ENCODE results near the gene ZNF45. TPM values are rescaled to one million over a fixed set of nuclear protein-coding genes. Genes with fewer than 3 reads are reported as not detected.
"Not testable (repeated sequence)": the region's sequence is repeated elsewhere in the genome, so short reads cannot be mapped to it uniquely, and the experiment has no call there.

ZNF45 gene
- polyA plus RNA-seq, 1 donor: 17.7 TPM

DNA sequence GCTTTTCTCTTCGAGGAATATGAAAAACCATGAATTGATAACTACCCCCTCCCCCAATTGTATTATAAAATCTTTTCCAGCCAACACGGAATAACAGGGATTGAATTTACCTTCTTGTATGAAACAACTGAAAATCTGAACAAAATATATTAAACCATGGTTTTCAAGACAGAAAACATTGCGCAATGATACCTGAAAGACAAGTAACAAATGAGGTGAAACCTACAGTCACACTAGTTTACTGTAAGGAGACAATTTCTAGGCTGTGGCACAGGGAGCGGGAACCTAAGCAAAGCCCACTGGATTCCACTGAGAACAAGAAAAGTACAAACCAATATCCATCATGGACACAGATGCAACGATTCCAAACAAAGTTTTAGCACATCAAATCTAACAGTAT lies 54.6 kb downstream of the ZNF45 start:
- Histone ChIP-seq H3K9me3 (ENCODE audit: control insufficient read depth, low read depth, low read length) (peaks cover 44% of the 10 kb centered on the region), H3K27ac (ENCODE audit: low read length) (no peak overlapping the region), H3K27me3 (ENCODE audit: control insufficient read depth, insufficient read depth, low read length) (no peaks in the 10 kb centered on the region), H3K4me3 (ENCODE audit: low read length) (no peak overlapping the region), H3K4me1 (ENCODE audit: control insufficient read depth, insufficient read depth, low read length) (no peaks in the 10 kb centered on the region), H3K36me3 (ENCODE audit: control insufficient read depth, insufficient read depth, low read length) (peaks cover 3% of the 10 kb centered on the region)
- WGBS (ENCODE audit: insufficient coverage, low lambda C conversion rate): no CpG with 5 or more reads among the region's 5 CpGs
- no peak for DNase-seq

DNA sequence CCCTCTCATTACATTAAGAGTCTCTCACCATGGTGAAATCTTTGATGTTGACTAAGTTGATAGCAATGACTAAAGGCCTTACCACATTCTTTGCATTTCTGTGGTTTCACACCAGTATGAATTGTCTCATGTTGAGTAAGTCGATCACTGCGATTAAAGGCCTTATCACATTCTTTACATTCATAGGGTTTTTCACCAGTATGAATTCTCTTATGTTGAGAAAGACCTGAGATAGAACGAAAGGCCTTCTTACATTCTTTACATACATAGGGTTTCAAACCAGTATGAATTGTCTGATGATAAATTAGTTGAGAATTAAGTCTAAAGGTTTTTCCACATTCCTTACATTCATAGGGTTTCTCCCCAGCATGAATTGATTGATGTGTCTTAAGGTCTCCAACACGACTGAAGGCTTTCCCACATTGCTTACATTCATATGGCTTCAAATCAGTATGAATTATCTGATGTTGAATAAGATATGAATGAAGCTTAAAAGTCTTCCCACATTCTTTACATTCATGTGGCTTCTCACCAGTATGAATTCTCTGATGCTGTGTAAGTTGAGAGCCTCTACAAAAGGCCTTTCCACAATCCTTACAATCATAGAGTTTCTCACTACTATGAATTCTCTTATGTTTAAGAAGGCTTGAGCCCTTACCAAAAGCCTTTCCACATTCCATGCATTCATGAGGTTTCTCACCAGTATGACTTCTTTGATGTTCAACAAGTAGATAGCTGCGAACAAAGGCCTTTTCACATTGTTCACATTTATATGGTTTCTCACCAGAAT lies 62.3 kb downstream of the ZNF45 start:
- 100% methylated on average over 1 of the region's 5 CpGs for WGBS (ENCODE audit: insufficient coverage, low lambda C conversion rate)
- Histone ChIP-seq H3K4me1 (ENCODE audit: control insufficient read depth, insufficient read depth, low read length) (no peaks in the 10 kb centered on the region), H3K36me3 (ENCODE audit: control insufficient read depth, insufficient read depth, low read length) (no peaks in the 10 kb centered on the region), H3K27ac (ENCODE audit: low read length) (no peak overlapping the region), H3K27me3 (ENCODE audit: control insufficient read depth, insufficient read depth, low read length) (no peaks in the 10 kb centered on the region), H3K4me3 (ENCODE audit: low read length) (no peak overlapping the region), H3K9me3 (ENCODE audit: control insufficient read depth, low read depth, low read length) (peaks cover 30% of the 10 kb centered on the region)
- no peak for DNase-seq

GRCh38 chr19:43866923-43867322 lies 68.2 kb downstream of the ZNF45 start:
- H3K9me3 ChIP-seq (ENCODE audit: control insufficient read depth, low read depth, low read length): peaks cover 20% of the 10 kb centered on the region
- H3K4me3 ChIP-seq (ENCODE audit: low read length): not testable (repeated sequence)

More at GRCh38 chr19:43866923-43867322, 68.2 kb downstream of the ZNF45 start:
- not testable (repeated sequence) for H3K36me3 ChIP-seq (ENCODE audit: control insufficient read depth, insufficient read depth, low read length); H3K27ac ChIP-seq (ENCODE audit: low read length); DNase-seq; H3K4me1 ChIP-seq (ENCODE audit: control insufficient read depth, insufficient read depth, low read length); H3K27me3 ChIP-seq (ENCODE audit: control insufficient read depth, insufficient read depth, low read length)
- WGBS (ENCODE audit: insufficient coverage, low lambda C conversion rate): no CpG with 5 or more reads among the region's 28 CpGs

Other genes with a start within 250 kb of the ZNF45 start
- gene IRGC, start 219.2 kb downstream of the ZNF45 start, polyA plus RNA-seq: 0.03 TPM
- 36.2 TPM for gene SMG9, start 180.3 kb downstream of the ZNF45 start, polyA plus RNA-seq
- gene KCNN4, start 154.3 kb downstream of the ZNF45 start, polyA plus RNA-seq: 1.3 TPM
- gene LYPD5, start 132.8 kb downstream of the ZNF45 start, polyA plus RNA-seq: 0.81 TPM
- 15.8 TPM for gene ZNF283, start 108.0 kb downstream of the ZNF45 start, polyA plus RNA-seq
- gene ZNF404, start 51.3 kb downstream of the ZNF45 start, polyA plus RNA-seq: 10.4 TPM
- 3.5 TPM for gene ZNF221, start 15.9 kb upstream of the ZNF45 start, polyA plus RNA-seq
- 7.7 TPM for gene ZNF155, start 48.9 kb upstream of the ZNF45 start, polyA plus RNA-seq
- 5.7 TPM for gene ZNF230, start 67.7 kb upstream of the ZNF45 start, polyA plus RNA-seq
- 6.7 TPM for gene ZNF222, start 90.1 kb upstream of the ZNF45 start, polyA plus RNA-seq
- gene ZNF223, start 116.8 kb upstream of the ZNF45 start, polyA plus RNA-seq: 16.9 TPM
- 5.0 TPM for gene ZNF284, start 136.9 kb upstream of the ZNF45 start, polyA plus RNA-seq
- 46.3 TPM for gene ZNF224, start 159.1 kb upstream of the ZNF45 start, polyA plus RNA-seq
- gene ZNF225, start 178.1 kb upstream of the ZNF45 start, polyA plus RNA-seq: 6.8 TPM
- gene ZNF234, start 206.3 kb upstream of the ZNF45 start, polyA plus RNA-seq: 12.0 TPM
- 26.7 TPM for gene ZNF226, start 229.8 kb upstream of the ZNF45 start, polyA plus RNA-seq

Measured in large intestine (tissue), 3 donors.